ENCODE measurements around the gene USP6NL. TPM values are rescaled to one million over a fixed set of nuclear protein-coding genes. Genes with fewer than 3 reads are reported as not detected.

Gene USP6NL
- total and polyA plus RNA-seq, 2 of the 13 experiments (the other 11 are each of a cell fraction or from before 2014, with no cell fraction given): 10.5 to 22.9 TPM

DNA sequence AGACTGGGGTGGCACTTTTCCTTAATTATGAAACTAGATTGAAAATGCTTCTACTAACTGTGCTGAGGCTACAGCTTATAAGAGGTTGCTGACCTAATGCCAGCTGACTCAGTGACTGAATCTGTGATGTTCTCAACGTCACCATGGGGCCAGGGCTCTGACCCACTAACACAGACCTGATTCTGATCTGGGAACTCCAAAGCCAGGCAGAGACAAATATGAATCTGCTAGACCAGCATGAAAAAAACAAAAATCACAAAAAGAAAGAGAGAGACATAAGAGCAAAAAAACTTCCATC lies 16.1 kb downstream of the USP6NL start (continued):
- 0 out of 2 replicates have a peak, but pooled peaks have one; percentile 23 for TF ChIP-seq CREM (IDR thresholded peaks at IDR 0.05)
- TF ChIP-seq CREM (CRISPR knock-in tag; IDR thresholded peaks at IDR 0.05): no peak
- TF ChIP-seq, protein P1, sequence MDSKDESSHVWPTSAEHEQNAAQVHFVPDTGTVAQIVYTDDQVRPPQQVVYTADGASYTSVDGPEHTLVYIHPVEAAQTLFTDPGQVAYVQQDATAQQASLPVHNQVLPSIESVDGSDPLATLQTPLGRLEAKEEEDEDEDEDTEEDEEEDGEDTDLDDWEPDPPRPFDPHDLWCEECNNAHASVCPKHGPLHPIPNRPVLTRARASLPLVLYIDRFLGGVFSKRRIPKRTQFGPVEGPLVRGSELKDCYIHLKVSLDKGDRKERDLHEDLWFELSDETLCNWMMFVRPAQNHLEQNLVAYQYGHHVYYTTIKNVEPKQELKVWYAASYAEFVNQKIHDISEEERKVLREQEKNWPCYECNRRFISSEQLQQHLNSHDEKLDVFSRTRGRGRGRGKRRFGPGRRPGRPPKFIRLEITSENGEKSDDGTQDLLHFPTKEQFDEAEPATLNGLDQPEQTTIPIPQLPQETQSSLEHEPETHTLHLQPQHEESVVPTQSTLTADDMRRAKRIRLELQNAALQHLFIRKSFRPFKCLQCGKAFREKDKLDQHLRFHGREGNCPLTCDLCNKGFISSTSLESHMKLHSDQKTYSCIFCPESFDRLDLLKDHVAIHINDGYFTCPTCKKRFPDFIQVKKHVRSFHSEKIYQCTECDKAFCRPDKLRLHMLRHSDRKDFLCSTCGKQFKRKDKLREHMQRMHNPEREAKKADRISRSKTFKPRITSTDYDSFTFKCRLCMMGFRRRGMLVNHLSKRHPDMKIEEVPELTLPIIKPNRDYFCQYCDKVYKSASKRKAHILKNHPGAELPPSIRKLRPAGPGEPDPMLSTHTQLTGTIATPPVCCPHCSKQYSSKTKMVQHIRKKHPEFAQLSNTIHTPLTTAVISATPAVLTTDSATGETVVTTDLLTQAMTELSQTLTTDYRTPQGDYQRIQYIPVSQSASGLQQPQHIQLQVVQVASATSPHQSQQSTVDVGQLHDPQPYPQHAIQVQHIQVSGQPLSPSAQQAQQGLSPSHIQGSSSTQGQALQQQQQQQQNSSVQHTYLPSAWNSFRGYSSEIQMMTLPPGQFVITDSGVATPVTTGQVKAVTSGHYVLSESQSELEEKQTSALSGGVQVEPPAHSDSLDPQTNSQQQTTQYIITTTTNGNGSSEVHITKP (CRISPR knock-in tag; IDR thresholded peaks at IDR 0.05; ENCODE audit: low read depth): no peak
- TF ChIP-seq, protein P2, sequence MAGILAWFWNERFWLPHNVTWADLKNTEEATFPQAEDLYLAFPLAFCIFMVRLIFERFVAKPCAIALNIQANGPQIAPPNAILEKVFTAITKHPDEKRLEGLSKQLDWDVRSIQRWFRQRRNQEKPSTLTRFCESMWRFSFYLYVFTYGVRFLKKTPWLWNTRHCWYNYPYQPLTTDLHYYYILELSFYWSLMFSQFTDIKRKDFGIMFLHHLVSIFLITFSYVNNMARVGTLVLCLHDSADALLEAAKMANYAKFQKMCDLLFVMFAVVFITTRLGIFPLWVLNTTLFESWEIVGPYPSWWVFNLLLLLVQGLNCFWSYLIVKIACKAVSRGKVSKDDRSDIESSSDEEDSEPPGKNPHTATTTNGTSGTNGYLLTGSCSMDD (CRISPR knock-in tag; IDR thresholded peaks at IDR 0.05): no peak
- peak; percentile 34; the same call in 1 of the 2 replicates for TF ChIP-seq ZMYM4 (CRISPR knock-in tag; IDR thresholded peaks at IDR 0.05)
- no peak for TF ChIP-seq SMYD3 (CRISPR knock-in tag; IDR thresholded peaks at IDR 0.05)
- TF ChIP-seq ZNF557 (CRISPR knock-in tag; IDR thresholded peaks at IDR 0.05): no peak
- TF ChIP-seq, protein P3, sequence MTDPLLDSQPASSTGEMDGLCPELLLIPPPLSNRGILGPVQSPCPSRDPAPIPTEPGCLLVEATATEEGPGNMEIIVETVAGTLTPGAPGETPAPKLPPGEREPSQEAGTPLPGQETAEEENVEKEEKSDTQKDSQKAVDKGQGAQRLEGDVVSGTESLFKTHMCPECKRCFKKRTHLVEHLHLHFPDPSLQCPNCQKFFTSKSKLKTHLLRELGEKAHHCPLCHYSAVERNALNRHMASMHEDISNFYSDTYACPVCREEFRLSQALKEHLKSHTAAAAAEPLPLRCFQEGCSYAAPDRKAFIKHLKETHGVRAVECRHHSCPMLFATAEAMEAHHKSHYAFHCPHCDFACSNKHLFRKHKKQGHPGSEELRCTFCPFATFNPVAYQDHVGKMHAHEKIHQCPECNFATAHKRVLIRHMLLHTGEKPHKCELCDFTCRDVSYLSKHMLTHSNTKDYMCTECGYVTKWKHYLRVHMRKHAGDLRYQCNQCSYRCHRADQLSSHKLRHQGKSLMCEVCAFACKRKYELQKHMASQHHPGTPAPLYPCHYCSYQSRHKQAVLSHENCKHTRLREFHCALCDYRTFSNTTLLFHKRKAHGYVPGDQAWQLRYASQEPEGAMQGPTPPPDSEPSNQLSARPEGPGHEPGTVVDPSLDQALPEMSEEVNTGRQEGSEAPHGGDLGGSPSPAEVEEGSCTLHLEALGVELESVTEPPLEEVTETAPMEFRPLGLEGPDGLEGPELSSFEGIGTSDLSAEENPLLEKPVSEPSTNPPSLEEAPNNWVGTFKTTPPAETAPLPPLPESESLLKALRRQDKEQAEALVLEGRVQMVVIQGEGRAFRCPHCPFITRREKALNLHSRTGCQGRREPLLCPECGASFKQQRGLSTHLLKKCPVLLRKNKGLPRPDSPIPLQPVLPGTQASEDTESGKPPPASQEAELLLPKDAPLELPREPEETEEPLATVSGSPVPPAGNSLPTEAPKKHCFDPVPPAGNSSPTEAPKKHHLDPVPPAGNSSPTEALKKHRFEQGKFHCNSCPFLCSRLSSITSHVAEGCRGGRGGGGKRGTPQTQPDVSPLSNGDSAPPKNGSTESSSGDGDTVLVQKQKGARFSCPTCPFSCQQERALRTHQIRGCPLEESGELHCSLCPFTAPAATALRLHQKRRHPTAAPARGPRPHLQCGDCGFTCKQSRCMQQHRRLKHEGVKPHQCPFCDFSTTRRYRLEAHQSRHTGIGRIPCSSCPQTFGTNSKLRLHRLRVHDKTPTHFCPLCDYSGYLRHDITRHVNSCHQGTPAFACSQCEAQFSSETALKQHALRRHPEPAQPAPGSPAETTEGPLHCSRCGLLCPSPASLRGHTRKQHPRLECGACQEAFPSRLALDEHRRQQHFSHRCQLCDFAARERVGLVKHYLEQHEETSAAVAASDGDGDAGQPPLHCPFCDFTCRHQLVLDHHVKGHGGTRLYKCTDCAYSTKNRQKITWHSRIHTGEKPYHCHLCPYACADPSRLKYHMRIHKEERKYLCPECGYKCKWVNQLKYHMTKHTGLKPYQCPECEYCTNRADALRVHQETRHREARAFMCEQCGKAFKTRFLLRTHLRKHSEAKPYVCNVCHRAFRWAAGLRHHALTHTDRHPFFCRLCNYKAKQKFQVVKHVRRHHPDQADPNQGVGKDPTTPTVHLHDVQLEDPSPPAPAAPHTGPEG (CRISPR knock-in tag; IDR thresholded peaks at IDR 0.05): no peak
- TF ChIP-seq ZNF547 (CRISPR knock-in tag; IDR thresholded peaks at IDR 0.05): no peak
- no peak for TF ChIP-seq KDM6A (CRISPR knock-in tag; IDR thresholded peaks at IDR 0.05; ENCODE audit: low read depth)
- 0 out of 2 replicates have a peak, but pooled peaks have one; percentile 0 for TF ChIP-seq SIX4 (CRISPR knock-in tag; IDR thresholded peaks at IDR 0.05)
- no peak for TF ChIP-seq ARID2 (CRISPR knock-in tag; IDR thresholded peaks at IDR 0.05; ENCODE audit: borderline replicate concordance)
- no peak for TF ChIP-seq MED1 (CRISPR knock-in tag; IDR thresholded peaks at IDR 0.05)
- TF ChIP-seq, protein P4, sequence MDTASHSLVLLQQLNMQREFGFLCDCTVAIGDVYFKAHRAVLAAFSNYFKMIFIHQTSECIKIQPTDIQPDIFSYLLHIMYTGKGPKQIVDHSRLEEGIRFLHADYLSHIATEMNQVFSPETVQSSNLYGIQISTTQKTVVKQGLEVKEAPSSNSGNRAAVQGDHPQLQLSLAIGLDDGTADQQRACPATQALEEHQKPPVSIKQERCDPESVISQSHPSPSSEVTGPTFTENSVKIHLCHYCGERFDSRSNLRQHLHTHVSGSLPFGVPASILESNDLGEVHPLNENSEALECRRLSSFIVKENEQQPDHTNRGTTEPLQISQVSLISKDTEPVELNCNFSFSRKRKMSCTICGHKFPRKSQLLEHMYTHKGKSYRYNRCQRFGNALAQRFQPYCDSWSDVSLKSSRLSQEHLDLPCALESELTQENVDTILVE (CRISPR knock-in tag; IDR thresholded peaks at IDR 0.05): 0 out of 2 replicates have a peak, but pooled peaks have one; percentile 4
- TF ChIP-seq, protein P5, sequence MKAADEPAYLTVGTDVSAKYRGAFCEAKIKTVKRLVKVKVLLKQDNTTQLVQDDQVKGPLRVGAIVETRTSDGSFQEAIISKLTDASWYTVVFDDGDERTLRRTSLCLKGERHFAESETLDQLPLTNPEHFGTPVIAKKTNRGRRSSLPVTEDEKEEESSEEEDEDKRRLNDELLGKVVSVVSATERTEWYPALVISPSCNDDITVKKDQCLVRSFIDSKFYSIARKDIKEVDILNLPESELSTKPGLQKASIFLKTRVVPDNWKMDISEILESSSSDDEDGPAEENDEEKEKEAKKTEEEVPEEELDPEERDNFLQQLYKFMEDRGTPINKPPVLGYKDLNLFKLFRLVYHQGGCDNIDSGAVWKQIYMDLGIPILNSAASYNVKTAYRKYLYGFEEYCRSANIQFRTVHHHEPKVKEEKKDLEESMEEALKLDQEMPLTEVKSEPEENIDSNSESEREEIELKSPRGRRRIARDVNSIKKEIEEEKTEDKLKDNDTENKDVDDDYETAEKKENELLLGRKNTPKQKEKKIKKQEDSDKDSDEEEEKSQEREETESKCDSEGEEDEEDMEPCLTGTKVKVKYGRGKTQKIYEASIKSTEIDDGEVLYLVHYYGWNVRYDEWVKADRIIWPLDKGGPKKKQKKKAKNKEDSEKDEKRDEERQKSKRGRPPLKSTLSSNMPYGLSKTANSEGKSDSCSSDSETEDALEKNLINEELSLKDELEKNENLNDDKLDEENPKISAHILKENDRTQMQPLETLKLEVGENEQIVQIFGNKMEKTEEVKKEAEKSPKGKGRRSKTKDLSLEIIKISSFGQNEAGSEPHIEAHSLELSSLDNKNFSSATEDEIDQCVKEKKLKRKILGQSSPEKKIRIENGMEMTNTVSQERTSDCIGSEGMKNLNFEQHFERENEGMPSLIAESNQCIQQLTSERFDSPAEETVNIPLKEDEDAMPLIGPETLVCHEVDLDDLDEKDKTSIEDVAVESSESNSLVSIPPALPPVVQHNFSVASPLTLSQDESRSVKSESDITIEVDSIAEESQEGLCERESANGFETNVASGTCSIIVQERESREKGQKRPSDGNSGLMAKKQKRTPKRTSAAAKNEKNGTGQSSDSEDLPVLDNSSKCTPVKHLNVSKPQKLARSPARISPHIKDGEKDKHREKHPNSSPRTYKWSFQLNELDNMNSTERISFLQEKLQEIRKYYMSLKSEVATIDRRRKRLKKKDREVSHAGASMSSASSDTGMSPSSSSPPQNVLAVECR (CRISPR knock-in tag; IDR thresholded peaks at IDR 0.05; ENCODE audit: borderline replicate concordance): peak; percentile 8; the same call in 1 of the 2 replicates

Measured in HepG2 (cell line).